Measurements from ENCODE around the gene THEMIS.
"Not testable (repeated sequence)": the region's sequence is repeated elsewhere in the genome, so short reads cannot be mapped to it uniquely, and the experiment has no call there.

Gene THEMIS, protein sequence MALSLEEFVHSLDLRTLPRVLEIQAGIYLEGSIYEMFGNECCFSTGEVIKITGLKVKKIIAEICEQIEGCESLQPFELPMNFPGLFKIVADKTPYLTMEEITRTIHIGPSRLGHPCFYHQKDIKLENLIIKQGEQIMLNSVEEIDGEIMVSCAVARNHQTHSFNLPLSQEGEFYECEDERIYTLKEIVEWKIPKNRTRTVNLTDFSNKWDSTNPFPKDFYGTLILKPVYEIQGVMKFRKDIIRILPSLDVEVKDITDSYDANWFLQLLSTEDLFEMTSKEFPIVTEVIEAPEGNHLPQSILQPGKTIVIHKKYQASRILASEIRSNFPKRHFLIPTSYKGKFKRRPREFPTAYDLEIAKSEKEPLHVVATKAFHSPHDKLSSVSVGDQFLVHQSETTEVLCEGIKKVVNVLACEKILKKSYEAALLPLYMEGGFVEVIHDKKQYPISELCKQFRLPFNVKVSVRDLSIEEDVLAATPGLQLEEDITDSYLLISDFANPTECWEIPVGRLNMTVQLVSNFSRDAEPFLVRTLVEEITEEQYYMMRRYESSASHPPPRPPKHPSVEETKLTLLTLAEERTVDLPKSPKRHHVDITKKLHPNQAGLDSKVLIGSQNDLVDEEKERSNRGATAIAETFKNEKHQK

DNA sequence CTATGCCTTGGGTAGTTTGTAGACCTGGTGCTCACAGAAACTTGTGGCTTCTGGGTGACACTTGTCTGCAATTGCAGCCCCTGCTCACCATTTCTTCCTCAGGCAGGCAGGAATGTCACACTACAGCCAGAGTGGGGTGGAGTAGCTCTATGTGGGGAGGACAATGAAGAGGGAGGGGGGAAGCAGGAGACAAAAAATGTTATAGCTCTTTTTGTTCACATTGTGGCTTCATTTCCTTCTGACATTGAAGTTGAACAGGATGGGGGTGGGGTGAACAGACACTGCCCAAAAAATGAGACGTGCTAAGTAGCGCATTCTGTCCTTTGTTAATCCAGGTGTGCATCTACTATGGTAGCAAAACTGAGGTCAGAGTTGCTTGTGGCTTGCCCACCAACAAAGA is at the start of gene THEMIS:
Gene THEMIS (minus strand): TSS at position 124 of the 400 bp plus-strand sequence. CDS start 126 bp downstream, outside the sequence.
- no peak for DNase-seq

DNA sequence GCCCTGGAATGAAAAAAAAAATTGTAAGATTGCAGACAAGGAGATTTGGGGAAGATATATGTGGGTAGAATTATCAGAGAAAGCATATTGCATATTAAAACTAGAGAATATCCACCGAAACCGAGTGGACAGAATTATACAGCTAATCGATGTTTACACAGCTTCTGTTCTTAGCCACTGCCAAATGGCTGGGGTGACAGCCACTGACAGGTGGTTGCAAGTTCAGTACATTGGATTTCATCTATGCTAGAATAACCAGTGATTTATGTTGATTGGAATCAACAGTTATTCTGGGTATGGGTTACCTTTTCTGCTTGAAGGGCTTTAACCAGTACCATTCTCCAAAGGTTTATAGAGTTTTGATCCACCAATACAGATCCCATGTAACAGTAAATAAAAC is 48.4 kb upstream of the THEMIS start:
- no peak for DNase-seq

DNA sequence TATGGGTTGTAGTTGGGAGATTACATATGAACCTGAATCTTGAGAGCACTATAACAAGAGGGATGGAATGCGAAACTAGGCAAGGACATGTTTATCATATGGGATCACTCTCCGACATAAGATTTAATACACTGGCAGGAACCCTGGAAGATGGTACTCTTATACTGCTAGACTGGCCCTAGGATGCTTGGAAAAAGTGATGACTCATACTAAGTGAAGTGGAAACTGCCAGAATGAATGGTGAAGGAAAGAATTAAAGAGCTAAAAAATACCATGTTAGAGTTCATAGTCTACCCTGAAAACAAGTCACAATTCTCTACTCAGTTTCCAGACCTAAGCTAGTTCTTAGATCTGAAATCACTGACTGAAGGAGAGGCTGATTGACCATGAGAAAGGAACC is 45.5 kb upstream of the THEMIS start:
- DNase-seq = no peak

DNA sequence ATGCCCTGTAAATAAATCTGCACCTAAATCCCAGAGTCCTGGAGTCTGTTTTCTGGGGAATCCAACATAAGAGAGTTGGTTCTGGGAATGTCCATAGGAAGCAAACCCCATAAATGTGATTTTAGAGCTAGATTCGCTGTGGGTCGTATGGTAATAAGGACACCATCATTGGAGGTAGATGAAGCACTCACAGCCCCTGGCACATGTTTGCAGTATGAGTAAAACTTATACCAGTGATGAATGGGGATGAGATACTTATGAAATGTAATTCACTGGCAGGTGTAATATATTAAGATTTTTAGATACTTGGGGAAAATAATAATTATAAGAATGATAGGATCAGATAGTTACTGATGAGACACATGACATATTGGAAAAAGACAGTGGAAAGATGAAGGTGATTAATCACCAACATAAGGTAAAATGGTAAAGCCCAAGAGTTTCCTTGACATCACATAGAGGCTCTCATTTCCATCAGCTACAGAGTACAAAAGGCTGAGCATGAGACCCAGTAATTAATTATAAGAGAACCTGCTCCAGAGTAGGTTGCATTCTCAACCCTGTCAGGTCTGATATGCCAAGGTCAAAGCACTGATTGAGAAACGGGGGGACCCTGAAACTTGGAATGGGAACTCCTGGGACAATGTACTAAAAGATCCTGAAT is 44.7 kb upstream of the THEMIS start:
- no peak for DNase-seq

DNA sequence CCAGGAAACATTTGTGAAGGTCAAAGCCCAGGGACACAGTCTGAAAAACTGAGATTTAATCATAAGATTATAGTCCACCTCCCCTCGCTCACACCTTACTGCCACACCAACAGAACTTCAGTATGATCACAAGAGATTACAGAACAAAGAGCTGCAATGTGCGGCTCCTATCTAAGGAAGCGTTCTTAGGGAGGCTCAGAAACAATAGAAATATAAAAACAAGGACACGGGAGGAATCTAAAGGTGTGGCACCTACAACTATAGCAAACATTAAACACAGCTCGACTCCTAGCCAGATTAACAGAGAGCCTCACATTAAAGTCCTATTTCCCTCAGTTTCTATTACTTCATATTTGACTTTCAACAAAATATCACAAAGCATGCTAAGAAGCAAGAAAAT is 40.4 kb upstream of the THEMIS start:
- no peak for DNase-seq

DNA sequence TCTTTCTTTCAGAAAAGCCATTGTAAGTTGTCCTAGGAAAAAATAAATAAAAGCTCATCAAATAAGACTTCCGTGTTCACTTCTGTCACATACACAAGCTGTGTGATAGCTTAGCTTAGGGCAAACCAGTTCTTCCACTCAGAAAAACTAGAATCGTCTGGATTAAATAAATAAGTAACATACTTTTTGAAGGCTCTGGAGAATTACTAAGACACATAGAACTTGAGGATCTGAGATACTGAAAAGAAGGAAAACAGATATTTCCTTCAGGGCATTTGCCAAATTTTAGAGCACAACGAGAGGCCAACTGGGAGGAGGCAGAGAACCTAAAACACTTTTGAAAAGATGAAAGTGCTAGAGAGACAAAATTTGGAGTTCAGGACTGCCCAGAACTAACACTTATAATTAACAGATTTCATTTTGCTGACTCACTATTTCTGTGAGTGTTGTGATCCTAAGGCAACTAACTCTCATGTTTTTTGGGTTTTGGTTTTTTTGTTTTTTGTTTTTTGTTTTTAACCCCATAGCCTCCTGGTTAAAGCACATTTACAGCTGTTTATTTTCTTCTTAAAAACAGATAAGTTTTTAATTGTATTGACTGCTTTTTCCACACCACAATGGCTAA is 38.7 kb upstream of the THEMIS start:
- DNase-seq = peak; percentile 60

DNA sequence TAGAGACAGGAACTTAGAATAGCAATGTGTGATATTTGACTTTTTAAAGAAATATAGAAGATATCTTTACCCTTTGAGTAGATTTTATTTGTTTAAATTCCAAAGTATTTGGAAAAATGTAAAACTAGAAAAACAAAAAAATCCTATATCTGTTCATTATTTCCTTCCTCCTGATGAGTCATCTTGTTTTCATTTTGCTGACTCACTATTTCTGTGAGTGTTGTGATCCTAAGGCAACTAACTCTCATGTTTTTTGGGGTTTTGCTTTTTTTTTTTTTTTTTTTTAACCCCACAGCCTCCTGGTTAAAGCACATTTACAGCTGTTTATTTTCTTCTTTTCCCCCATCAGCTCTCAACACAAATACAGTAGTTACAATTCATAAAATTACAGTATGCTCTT is 37.8 kb upstream of the THEMIS start:
- no peak for DNase-seq

DNA sequence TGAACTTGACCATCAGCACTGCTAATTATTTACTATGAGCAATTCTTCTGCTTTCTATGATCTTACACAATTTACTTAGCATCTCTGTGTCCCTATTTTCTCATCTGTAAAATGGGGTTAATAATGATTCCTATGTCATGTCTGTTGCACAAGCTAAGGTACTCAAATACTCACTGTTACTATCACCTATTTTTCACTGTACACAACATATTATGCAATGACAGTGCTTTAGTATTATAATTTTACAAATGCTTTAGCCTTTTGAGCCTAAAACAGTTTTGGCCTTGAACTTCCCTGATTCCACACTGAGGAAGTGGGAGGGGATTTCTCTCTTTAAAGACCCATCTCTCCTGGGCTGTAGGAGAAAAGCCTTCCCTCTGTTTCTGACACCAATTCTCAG is 36.9 kb upstream of the THEMIS start:
- DNase-seq = no peak

DNA sequence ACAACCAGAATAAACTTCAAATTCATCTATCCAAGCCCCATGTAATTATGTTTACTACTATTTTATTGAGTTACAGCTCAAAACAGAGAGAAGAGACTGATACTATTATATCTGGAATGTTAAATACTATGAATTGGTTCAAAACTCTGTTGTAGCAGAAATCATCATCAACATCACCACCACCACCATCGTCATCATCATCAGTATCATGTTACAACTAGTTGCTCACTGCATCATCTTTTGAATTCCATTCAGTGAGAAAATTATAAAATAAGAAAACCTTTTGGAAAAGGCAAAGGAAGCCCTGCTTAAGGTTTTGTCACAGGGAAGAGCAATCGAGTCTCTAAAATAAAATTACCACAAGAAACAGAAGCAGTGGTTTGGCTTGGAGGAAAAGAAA is 36.2 kb upstream of the THEMIS start:
- DNase-seq = no peak

DNA sequence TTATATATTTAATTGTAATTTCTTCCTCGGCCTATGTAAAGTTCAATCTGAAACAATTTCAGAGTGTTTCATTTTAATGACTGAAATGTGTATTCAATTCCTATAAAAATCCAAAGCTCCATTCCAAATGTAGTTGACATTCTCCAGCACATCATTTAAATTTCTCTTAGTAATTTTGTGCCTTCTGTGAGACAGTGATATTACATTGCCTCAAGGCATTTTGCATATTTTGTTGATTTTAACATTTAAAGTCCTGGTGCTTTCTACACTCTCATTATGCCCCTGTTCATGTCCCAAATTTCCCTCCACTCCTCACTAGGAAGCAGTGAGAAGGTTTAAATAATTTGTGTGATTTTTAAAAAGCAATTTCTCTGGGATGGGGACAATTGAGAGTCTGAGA is 34.1 kb upstream of the THEMIS start:
- DNase-seq = no peak

DNA sequence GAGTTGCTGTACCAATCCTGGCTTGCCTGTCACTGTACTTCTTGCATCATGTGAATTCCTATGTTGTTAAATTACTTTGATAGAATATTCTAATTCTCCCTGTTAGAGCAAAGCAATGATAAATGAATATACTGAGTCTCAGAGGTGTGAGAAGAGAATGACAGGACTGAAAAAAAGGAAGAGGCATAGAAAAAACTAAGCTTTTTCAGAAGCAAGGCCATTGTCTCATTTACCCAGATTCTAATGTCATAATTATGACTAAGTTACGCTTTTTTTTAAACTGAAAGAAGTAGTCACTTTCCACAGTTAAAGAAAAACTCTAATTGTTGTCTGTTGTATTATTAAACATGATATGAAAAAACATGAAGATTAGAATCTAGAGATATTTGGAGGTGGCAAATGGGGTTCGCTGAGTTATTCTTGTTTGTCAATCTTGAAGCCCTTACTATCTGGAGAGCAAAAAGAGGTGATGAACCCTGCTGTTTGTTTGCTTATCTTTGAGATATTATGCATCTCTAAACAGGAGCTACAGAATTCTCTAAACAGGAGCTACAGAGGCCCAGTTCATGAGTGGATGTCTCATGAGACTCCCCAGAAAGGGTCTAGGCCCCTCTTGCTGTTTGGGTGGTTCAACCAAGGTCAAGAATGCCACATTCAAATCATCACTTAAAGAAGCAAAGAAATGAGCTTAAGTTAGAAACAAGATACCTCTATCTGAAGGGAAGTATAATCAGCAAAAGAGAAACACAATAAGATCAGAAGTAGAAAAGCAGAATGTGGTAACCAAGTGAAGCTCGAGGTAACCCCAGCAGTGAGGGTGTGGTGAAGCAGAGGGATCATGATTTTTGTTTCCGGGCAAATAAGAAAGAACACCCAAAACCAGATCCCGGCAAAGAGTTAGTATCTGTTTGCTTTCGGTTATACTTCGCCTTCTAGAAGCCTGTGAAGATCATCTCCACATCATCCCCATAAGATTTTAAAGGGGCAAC is 33.3 kb upstream of the THEMIS start:
- no peak for DNase-seq

DNA sequence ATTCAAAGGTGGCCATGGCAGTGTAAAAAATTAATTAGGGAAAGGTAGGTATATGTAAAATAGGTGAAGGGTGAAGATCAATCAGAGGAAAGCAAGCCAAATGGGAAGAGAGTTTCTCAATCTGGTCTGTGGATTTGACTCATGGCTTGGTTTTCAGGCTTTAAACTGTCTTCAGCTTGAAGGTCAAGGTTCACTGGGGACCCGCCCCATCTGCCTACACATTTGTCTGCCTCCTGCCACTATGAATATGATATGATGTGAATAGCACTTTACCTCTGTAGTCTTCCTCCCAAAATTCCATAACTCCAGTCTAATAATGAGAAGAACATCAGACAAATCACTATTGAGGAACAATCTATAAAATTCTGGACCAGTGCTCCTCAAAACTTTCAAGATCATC is 32.3 kb upstream of the THEMIS start:
- no peak for DNase-seq

DNA sequence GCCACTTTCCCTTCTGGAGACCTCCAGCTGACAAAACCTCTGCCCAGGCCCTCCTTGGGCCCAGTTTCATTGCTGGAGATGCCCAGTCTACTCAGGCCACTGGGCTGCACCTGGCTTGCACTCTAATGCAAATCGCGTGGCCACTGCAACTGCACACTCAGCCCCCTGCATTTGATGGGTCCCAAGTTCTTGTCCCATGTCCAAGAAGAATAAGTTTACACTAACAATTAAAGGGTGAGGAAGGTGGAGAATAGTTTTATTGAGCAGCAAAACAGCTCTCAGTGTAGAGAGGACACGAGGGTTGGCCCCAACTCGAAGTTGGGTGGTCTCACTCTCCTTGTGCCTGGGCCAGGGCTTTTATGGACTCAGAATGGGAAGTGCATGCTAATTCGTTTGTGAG is 31.9 kb upstream of the THEMIS start:
- DNase-seq = no peak

DNA sequence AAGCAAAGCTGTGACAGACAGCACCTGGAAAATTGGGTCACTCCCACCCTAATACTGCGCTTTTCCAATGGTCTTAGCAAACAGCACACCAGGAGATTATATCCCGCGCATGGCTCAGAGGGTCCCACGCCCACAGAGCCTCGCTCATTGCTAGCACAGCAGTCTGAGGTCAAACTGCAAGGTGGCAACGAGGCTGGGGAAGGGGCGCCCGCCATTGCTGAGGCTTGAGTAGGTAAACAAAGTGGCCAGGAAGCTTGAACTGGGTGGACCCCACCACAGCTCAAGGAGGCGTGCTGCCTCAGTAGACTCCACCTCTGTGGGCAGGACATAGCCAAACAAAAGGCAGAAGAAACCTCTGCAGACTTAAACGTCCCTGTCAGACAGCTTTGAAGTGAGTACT is 25.6 kb upstream of the THEMIS start:
- not testable (repeated sequence) for DNase-seq

DNA sequence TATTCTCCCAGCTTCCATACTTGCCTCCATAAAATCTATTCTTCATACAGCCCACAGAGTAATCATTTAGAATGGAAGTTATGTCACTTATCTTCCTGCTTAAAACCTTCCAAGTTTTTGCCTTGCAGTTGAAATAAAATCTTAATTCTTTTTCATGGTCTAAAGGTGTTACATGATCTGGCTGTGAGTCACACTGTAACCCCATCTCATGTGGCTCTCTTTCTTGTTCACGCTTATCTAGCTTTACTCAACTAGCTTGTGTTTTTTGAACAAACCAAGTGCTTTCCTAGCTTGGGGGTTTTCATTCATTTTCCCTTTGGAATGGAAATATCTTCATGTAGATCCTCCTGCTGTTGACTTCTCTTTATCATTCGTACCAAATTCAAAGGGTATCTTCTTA is 23.6 kb upstream of the THEMIS start:
- DNase-seq = no peak

DNA sequence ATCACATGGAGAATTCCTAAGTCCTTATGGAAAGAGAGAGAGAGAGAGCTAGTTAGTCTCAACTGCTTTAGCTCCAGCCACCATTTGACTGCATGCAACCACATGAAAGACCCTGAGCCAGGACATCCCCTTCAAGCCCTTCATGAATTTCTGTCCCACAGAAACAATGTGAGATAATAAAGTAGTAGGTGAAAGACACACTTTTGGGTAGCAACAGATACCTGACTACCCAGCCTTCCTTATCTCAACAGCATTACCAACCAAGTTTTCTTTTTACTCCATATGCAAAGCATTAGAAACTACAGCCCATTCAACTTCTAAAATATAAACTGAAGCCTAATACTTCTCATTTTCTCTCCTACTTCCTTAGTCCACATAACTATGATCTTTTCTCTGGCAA is 23.2 kb upstream of the THEMIS start:
- DNase-seq = no peak

DNA sequence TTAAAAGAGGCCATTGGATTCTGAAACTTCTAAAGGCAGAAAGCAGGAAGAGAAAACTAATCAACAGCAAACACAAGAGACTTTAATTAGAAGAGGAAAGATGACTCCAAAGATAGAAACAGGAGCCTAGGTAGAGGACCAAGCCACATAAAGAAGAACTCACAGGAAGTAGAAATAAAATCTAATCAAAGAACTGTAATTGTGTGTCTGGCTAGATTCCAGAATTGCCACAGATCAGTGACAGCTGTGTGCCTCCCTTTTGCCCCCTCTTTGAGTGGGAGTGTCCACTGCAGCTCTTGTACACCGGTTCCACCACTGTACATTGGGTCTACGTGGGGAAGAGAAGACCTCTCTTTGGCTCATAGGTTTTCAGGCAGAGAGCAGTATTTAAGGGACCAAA is 22.3 kb upstream of the THEMIS start:
- DNase-seq = no peak

DNA sequence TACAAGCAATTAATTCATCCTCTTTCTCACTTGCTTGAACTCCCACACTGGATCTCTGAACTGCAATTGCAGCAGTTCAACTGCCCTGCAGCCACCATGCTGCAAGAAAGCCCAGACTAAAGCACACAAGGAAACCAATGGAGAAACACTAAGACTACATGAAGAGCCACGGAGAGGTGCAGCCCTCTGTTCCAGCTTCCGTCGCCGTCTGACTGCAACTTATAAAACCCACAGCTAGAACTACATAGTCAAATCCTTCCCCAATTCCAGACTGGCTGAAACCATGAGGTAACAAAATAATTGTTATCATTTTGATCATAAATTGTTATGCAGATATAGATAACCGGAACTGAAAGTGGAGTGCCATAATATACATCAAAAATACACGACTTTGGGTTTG is 21.1 kb upstream of the THEMIS start:
- no peak for DNase-seq

DNA sequence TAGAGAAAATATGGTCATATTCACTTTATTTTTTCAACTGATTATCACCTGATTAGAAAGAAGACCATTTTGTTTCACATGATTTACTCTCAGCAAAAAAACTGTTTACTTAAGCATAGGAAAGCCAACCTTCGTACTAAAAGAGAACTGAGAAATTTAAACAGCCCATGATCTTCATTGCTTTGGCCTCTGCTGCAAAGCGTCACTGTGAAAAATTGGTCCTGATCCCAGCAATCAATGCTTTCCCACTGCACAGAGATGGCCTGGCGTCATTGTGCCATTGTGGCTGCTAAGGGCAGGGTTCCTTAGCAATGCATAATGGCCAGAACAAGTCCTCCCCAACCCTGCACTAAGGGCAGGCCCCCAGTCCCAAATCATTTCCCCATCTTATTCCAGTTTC is 19.9 kb upstream of the THEMIS start:
- no peak for DNase-seq

DNA sequence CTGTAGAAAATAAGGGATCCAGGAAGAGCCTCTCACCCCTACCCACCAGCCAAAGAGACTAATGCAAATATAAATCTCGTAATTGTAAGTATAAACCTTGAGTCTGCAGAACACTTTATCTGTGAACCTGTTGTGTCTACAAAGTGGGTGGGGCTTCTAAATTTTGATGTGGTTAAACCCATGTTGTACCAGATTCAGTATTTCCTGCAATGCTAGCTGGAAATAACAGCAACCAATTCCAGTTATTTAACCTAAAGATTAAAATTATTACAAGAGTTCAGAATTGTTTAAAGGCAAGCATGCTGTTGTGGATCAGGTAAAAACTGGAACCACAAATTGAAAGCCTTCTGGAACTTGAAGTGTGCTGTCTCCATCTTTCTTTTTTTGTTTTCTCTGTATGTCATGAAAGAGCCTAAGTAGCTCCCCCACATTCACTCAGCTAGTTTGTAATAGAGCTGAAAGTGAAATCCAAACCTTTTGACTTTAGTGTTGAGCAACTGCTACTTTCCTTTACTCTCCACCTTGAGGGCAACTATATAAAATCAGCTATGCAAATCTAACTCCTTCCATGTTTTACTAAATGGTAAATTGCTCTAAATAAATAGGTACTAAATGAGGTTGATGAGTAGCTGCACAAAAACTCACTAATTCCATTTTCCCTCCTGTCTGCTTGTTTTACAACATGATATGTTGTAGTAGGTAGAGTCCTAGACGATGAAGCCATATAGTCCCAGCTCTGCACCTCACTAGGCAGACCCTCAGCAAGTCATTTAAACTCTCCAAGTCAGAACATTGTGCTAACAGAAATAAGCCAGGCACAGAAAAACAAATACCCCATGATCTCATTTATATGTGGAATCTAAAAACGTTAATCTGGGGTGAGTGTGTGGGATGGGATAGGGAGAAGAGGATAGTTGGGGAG is 17.9 kb upstream of the THEMIS start:
- DNase-seq = no peak

DNA sequence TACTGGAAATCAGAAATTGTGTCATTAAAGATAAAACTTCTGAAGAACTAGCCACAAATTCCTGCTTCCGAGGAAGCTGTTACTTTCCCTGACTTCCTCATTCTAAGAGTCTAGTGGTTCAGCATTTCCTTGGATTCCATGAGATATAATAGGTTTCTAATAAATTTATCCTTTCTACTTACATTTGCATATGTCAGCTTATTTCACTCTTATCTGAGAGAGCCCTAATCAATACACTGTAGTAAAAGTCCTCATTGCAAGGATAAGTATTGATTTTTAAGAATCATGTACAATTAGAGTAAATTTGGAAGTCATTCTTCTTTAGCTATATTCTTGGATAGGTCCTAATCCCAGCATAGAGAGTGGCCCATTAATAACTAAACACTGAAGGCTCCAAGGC is 16.9 kb upstream of the THEMIS start:
- no peak for DNase-seq
